Endothelial cell of umbilical vein (primary cell): ENCODE results near the gene RASD1. TPM values are rescaled to one million over a fixed set of nuclear protein-coding genes. Genes with fewer than 3 reads are reported as not detected.
"Not testable (repeated sequence)": the region's sequence is repeated elsewhere in the genome, so short reads cannot be mapped to it uniquely, and the experiment has no call there.

Experiments used
- BruUV-seq: library from RNA; stranded (reverse); fragments of 400-500 nt; replicated peaks from 2 replicates; lab custom pipeline; 2021; lab: Mats Ljungman, UMichigan
- CTCF ChIA-PET: fragments of 300-600, 350-600 bp; sonication (Branson Sonifier 250); formaldehyde crosslinking; loops from one replicate; lab custom pipeline; 2021; ENCODE audit warnings: antibody characterized with exemption, inconsistent platforms; lab: Charles Lee
- POLR2A ChIA-PET: fragments of 300-600, 350-600 bp; sonication (Branson Sonifier 250); formaldehyde crosslinking; loops from one replicate; lab custom pipeline; 2021; ENCODE audit warnings: antibody characterized with exemption, inconsistent platforms; lab: Charles Lee
- DNase-seq: peaks from one replicate; pipeline ENCODE4 v3.0.0-alpha.2; 2011; ENCODE audit warnings: low read depth, low spot score
- FAIRE-seq: peaks from 2 replicates; lab custom pipeline; 2011; peaks lifted over from hg19 to GRCh38; lab: Jason Lieb, UNC
- H2AFZ ChIP-seq: 2 replicates; pipeline ENCODE4 v1.6.0; 2012; ENCODE audit warnings: low read depth, low read length, control low read depth, inconsistent platforms
- H3K27ac ChIP-seq: 2 replicates; pipeline ENCODE4 v1.5.1; 2011; ENCODE audit warnings: low read depth, mild to moderate bottlenecking, control low read depth, low read length, moderate library complexity; ENCODE audit not compliant: insufficient read depth
- H3K27me3 ChIP-seq, 2 experiments: 2 replicates each; pipeline versions ENCODE4 v1.6.0 to v1.6.1; 2011; ENCODE audit warnings: low read length in 2 of 2, mixed read lengths in 1 of 2; ENCODE audit not compliant: control insufficient read depth in 2 of 2, insufficient read depth in 2 of 2
- H3K36me3 ChIP-seq, 2 experiments: 2 replicates in 1 of 2; 3 replicates in 1 of 2; pipeline ENCODE4 v1.5.1; 2011; ENCODE audit warnings: low read length in 2 of 2, mild to moderate bottlenecking in 1 of 2, moderate library complexity in 1 of 2; ENCODE audit not compliant: control insufficient read depth in 2 of 2, insufficient read depth in 2 of 2; ENCODE audit errors: extremely low read depth in 1 of 2
- H3K4me1 ChIP-seq: 3 replicates; pipeline ENCODE4 v1.5.1; 2011; ENCODE audit warnings: mild to moderate bottlenecking, low read length; ENCODE audit not compliant: control insufficient read depth, insufficient read depth; ENCODE audit errors: extremely low read depth
- H3K4me2 ChIP-seq: 2 replicates; pipeline ENCODE4 v1.6.1; 2011; ENCODE audit warnings: low read length, control low read depth, mixed read lengths; ENCODE audit not compliant: insufficient read depth
- H3K4me3 ChIP-seq, 3 experiments: fragments of 200-600 bp in 1 of 3; sonication (generic), shearing (Covaris generic) in 1 of 3; replicated peaks in 1 of 3; 2 replicates each; pipeline ENCODE4 v1.5.1; 2011 to 2016; ENCODE audit warnings: control low read depth in 3 of 3, low read length in 3 of 3, mild to moderate bottlenecking in 2 of 3, inconsistent platforms in 1 of 3, low read depth in 1 of 3, moderate library complexity in 1 of 3; ENCODE audit not compliant: insufficient read depth in 1 of 3
- H3K79me2 ChIP-seq: 2 replicates; pipeline ENCODE4 v1.6.0; 2012; ENCODE audit warnings: low read length, inconsistent platforms; ENCODE audit not compliant: control insufficient read depth, insufficient read depth
- H3K9ac ChIP-seq: replicated peaks from 2 replicates; pipeline ENCODE3; 2011; ENCODE audit warnings: low read length, control low read depth; ENCODE audit not compliant: insufficient read depth; ENCODE audit errors: extremely low read depth
- H3K9me1 ChIP-seq: replicated peaks from 3 replicates; pipeline ENCODE4 v1.6.0; 2011; ENCODE audit warnings: mild to moderate bottlenecking, low read length; ENCODE audit not compliant: control insufficient read depth, insufficient read depth; ENCODE audit errors: extremely low read depth
- H3K9me3 ChIP-seq: replicated peaks from 2 replicates; pipeline ENCODE4 v1.5.1; 2012; ENCODE audit warnings: low read length, inconsistent platforms; ENCODE audit not compliant: control insufficient read depth, insufficient read depth
- H4K20me1 ChIP-seq: replicated peaks from 2 replicates; pipeline ENCODE3; 2011; ENCODE audit warnings: mild to moderate bottlenecking, low read length; ENCODE audit not compliant: control insufficient read depth, insufficient read depth; ENCODE audit errors: extremely low read depth
- JUN ChIP-seq: IDR thresholded peaks from 2 replicates; pipeline ENCODE4 v1.6.1; 2011; ENCODE audit warnings: borderline replicate concordance, low read depth; ENCODE audit not compliant: insufficient read length, insufficient read depth
- dilution Hi-C: fragments of 300-500 bp; cut with MboI; formaldehyde crosslinking; loops from one replicate; pipeline ENCODE4 v1.15.0; 2019; ENCODE audit warnings: low sequenced_read_pairs; ENCODE audit not compliant: extremely low pct_ligation_motif_present
- intact Hi-C: fragments of 100-400 bp; cut with micrococcal nuclease; formaldehyde crosslinking; loops from one replicate; pipeline ENCODE4 v1.10.0; 2022
- polyA plus RNA-seq, 4 experiments: library from polyadenylated mRNA; depleted of rRNA in 3 of 4; stranded (reverse) in 3 of 4; unstranded in 1 of 4; fragments of >200 nt; gene quantifications; 2 replicates each; pipeline versions ENCODE4 v1.2.1 to v1.2.3, GENCODE V29; 2011 to 2012; ENCODE audit warnings: missing spikeins in 1 of 4
- total RNA-seq: library from RNA; stranded (reverse); gene quantifications from 2 replicates; pipeline ENCODE4 v1.2.3, GENCODE V29; 2021

Gene RASD1
- total and polyA plus RNA-seq, 2 donors (not counting 3 experiments of a cell fraction or from before 2014, with no cell fraction given), result 4.2 to 15.7 TPM

DNA sequence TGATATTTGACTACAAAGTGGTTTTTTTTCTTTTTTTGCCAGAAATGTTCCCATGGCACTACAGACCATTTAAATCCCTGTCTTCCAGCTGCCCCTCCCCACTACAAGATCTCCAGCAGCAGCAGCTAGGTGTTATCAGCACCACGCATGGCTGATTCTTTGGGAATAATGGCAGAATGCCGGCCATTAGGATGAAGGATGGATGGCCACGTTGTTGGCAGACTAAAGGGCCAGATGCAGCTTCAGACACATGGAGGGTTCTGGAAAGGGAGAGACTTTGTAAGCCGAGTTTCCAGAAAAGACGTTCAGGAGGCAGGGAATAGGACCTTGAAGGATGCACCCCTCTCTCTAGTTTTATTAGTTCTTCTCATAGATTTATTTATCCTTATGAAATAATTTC, 29.7 kb downstream of the RASD1 start:
- Histone ChIP-seq H3K27me3 (peaks cover 37 to 39% of the 10 kb centered on the region in 2 experiments), H3K9me3 (no peaks in the 10 kb centered on the region), H4K20me1 (no peaks in the 10 kb centered on the region), H3K27ac (no peak overlapping the region), H3K9ac (no peak overlapping the region), H3K4me1 (no peaks in the 10 kb centered on the region), H3K9me1 (no peaks in the 10 kb centered on the region), H3K4me3 (no peak overlapping the region), H2AFZ (no peak overlapping the region), H3K4me2 (no peak overlapping the region), H3K36me3 (no peaks in the 10 kb centered on the region), H3K79me2 (no peaks in the 10 kb centered on the region)
- FAIRE-seq (no peak), DNase-seq (no peak)
- POLR2A ChIA-PET, result no interaction called here
- no peak for TF ChIP-seq JUN
- intact Hi-C loops, result loop anchor here (5.0 kb wide), 1 partner anchor 61 kb away; no protein-coding TSS in a partner anchor
- CTCF ChIA-PET, result interaction anchor here (1.0 to 1.2 kb wide), 3 partner anchors 30 to 110 kb away, joined by 3 to 4 read pairs (median 3); no protein-coding TSS in a partner anchor
- dilution Hi-C loops, result loop anchor here (10.0 kb wide), 1 partner anchor 92 kb away; no protein-coding TSS in a partner anchor
- BruUV-seq, result no TSS peak

DNA sequence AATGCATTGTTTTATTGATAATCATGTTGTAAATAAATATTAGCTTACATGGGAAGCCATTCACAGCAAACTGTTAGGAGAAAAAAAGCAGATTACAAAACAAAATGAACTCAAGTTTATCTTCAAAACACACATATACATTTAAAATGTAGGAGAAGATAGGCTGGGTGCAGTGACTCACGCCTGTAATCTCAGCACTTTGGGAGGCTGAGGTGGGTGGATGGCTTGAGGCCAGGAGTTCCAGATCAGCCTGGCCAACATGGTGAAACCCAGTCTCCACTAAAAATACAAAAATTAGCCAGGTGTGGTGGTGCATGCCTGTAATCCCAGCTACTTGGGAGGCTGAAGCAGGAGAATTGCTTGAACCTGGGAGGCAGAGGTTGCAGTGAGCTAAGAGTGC, 30.3 kb downstream of the RASD1 start:
- H3K9ac ChIP-seq, H3K27ac ChIP-seq, H4K20me1 ChIP-seq, H3K4me2 ChIP-seq, H3K4me3 ChIP-seq, H3K79me2 ChIP-seq, FAIRE-seq, H2AFZ ChIP-seq, DNase-seq, H3K36me3 ChIP-seq, POLR2A ChIA-PET, H3K9me1 ChIP-seq, H3K4me1 ChIP-seq, H3K9me3 ChIP-seq, BruUV-seq: not testable (repeated sequence)
- H3K27me3 ChIP-seq, result peaks cover 32 to 36% of the 10 kb centered on the region in 2 experiments
- dilution Hi-C loops, result loop anchor here (10.0 kb wide), 1 partner anchor 91 kb away; no protein-coding TSS in a partner anchor
- CTCF ChIA-PET, result interaction anchor here (1.2 kb wide), 1 partner anchor 20 kb away, joined by 3 read pairs; no protein-coding TSS in a partner anchor
- intact Hi-C loops, result loop anchor here (5.0 kb wide), 1 partner anchor 61 kb away; no protein-coding TSS in a partner anchor
